Ishikawa (cell line): ENCODE results near the gene RNF4.

Source experiments
- CEBPB ChIP-seq: IDR thresholded peaks from 2 replicates; pipeline ENCODE4 v1.6.1; 2012
- FOXM1 ChIP-seq: IDR thresholded peaks from 2 replicates; pipeline ENCODE4 v1.6.1; 2012; ENCODE audit warnings: low read depth, borderline replicate concordance
- MAX ChIP-seq: IDR thresholded peaks from 2 replicates; pipeline ENCODE4 v1.6.1; 2012
- REST ChIP-seq: IDR thresholded peaks from 2 replicates; pipeline ENCODE4 v1.6.1; 2012; ENCODE audit warnings: low read depth, mild to moderate bottlenecking
- TAF1 ChIP-seq: IDR thresholded peaks from 2 replicates; pipeline ENCODE4 v1.6.1; 2012; ENCODE audit warnings: low read depth, mild to moderate bottlenecking
- TCF12 ChIP-seq: IDR thresholded peaks from 2 replicates; pipeline ENCODE4 v1.6.1; 2012; ENCODE audit warnings: low read depth
- TEAD4 ChIP-seq: IDR thresholded peaks from 2 replicates; pipeline ENCODE4 v1.6.1; 2012
- YY1 ChIP-seq: IDR thresholded peaks from 2 replicates; pipeline ENCODE4 v1.6.1; 2012; ENCODE audit warnings: low read depth

GRCh38 chr4:2423066-2423465 is 45.8 kb upstream of the RNF4 start:
- no peak for TF ChIP-seq FOXM1
- TF ChIP-seq TAF1: no peak
- TF ChIP-seq MAX: no peak
- TF ChIP-seq TEAD4: no peak
- TF ChIP-seq REST: no peak
- TF ChIP-seq YY1: no peak
- no peak for TF ChIP-seq CEBPB
- no peak for TF ChIP-seq TCF12
